Activated naive CD4-positive, alpha-beta T cell treated with anti-CD3 and anti-CD28 coated beads, Interleukin-2, amount 50 U/mL, for 72 hours (primary cell): ENCODE data around the gene CRYBA1. TPM values are rescaled to one million over a fixed set of nuclear protein-coding genes. Genes with fewer than 3 reads are reported as not detected.

ENCODE experiments used
- ATAC-seq, 2 donors: fragments of 150-1000 bp; cut with Tn5 transposase; 2 replicates each; pipeline ENCODE4 v1.10.0; 2021; ENCODE audit warnings: mild to moderate bottlenecking in 2 of 2, moderate library complexity in 2 of 2
- DNase-seq, 2 donors: peaks; one replicate each; pipeline ENCODE4 v3.0.0; 2021 to 2022; ENCODE audit warnings: low spot score in 2 of 2
- H3K27ac Mint-ChIP-seq, 2 donors: one replicate each; pipeline ENCODE4 v1.8.0; 2022; ENCODE audit warnings: mild to moderate bottlenecking in 2 of 2, mixed read lengths in 2 of 2
- H3K36me3 Mint-ChIP-seq, 2 donors: one replicate each; pipeline ENCODE4 v1.8.0; 2022; ENCODE audit warnings: mixed read lengths in 2 of 2
- H3K9me3 Mint-ChIP-seq, 2 donors: one replicate each; pipeline ENCODE4 v1.8.0; 2022; ENCODE audit warnings: mixed read lengths in 2 of 2
- total RNA-seq, 2 donors: library from RNA; stranded (reverse); gene quantifications; one replicate each; pipeline ENCODE4 v1.2.3, GENCODE V29; 2022

The CRYBA1 gene
- total RNA-seq, 2 donors from 2014 or later = not detected

GRCh38 chr17:29292992-29293889 is 46.6 kb downstream of the CRYBA1 start:
- peak overlapping the region; percentile 89 to 100 for H3K27ac Mint-ChIP-seq
- ATAC-seq (peak; percentile 36 to 50), DNase-seq (peak; percentile 60 to 76)
- peaks cover 27 to 39% of the 10 kb centered on the region in 2 donors for H3K36me3 Mint-ChIP-seq
- H3K9me3 Mint-ChIP-seq = no peaks in the 10 kb centered on the region

GRCh38 chr17:29293890-29294579 is 47.4 kb downstream of the CRYBA1 start, which contains the start of gene NUFIP2:
TSS of gene NUFIP2 (minus strand) at chr17:29294148. CDS start at chr17:29294059, 89 bp downstream.
- no peaks in the 10 kb centered on the region for H3K9me3 Mint-ChIP-seq
- peak within 1 kb of the TSS; percentile 89 to 100 for H3K27ac Mint-ChIP-seq
- ATAC-seq (peak; percentile 90 to 93), DNase-seq (peak; percentile 98)
- peaks cover 27 to 32% of the 10 kb centered on the region in 2 donors for H3K36me3 Mint-ChIP-seq

- no peak for DNase-seq
- H3K9me3 Mint-ChIP-seq = no peaks in the 10 kb centered on the region
- H3K27ac Mint-ChIP-seq = peak overlapping the region; percentile 89 to 100
- peaks cover 23 to 27% of the 10 kb centered on the region in 2 donors for H3K36me3 Mint-ChIP-seq
- ATAC-seq = no peak
Measured at GRCh38 chr17:29294580-29294900, 47.9 kb downstream of the CRYBA1 start.

- no peak for DNase-seq
- ATAC-seq = no peak
- Mint-ChIP-seq H3K9me3 (no peaks in the 10 kb centered on the region), H3K27ac (peak overlapping the region in 1 of 2 donors; percentile 89), H3K36me3 (peaks cover 21 to 23% of the 10 kb centered on the region in 2 donors)
Measured at GRCh38 chr17:29295420-29295819, 48.8 kb downstream of the CRYBA1 start.

GRCh38 chr17:29299031-29299430 is 52.4 kb downstream of the CRYBA1 start:
- no peak for DNase-seq
- Mint-ChIP-seq H3K27ac (no peak overlapping the region), H3K9me3 (no peaks in the 10 kb centered on the region)

GRCh38 chr17:29303386-29303785 is 56.7 kb downstream of the CRYBA1 start:
- no peak overlapping the region for H3K27ac Mint-ChIP-seq
- DNase-seq (no peak), ATAC-seq (no peak)
- H3K9me3 Mint-ChIP-seq = no peaks in the 10 kb centered on the region
- H3K36me3 Mint-ChIP-seq = no peaks in the 10 kb centered on the region

More at GRCh38 chr17:29299031-29299430, 52.4 kb downstream of the CRYBA1 start:
- ATAC-seq = no peak
- H3K36me3 Mint-ChIP-seq = peaks cover under 1 to 7% of the 10 kb centered on the region in 2 donors

Other genes with a start within 250 kb of the CRYBA1 start
- under 1 TPM in 1 of 2 donors, not detected in 1; 0.43 TPM for gene SEZ6, start 240.8 kb upstream of the CRYBA1 start, total RNA-seq
- 1 to 10 TPM; 3.0 to 8.8 TPM for gene PIPOX, start 203.7 kb upstream of the CRYBA1 start, total RNA-seq
- gene MYO18A, start 66.5 kb upstream of the CRYBA1 start, total RNA-seq = 10 to 100 TPM; 38.8 to 62.8 TPM
- 100 to 1,000 TPM in 1 of 2 donors, 10 to 100 TPM in 1; 63.6 to 113 TPM for gene NUFIP2, start 47.3 kb downstream of the CRYBA1 start, total RNA-seq
- gene TAOK1, start 143.5 kb downstream of the CRYBA1 start, total RNA-seq = 10 to 100 TPM; 31.6 to 37.9 TPM